Skeletal muscle tissue (tissue), 4 donors: ENCODE measurements around the gene KRT14. TPM values are rescaled to one million over a fixed set of nuclear protein-coding genes. Genes with fewer than 3 reads are reported as not detected.
"Not testable (repeated sequence)": the region's sequence is repeated elsewhere in the genome, so short reads cannot be mapped to it uniquely, and the experiment has no call there.

ENCODE experiments used
- H3K27ac ChIP-seq: one replicate; pipeline ENCODE4 v1.7.0; 2013; ENCODE audit warnings: mild to moderate bottlenecking, low read depth, low read length, inconsistent platforms
- H3K27me3 ChIP-seq, 3 donors: one replicate each; pipeline ENCODE4 v1.7.0; 2013; ENCODE audit warnings: low read length in 3 of 3; ENCODE audit not compliant: control insufficient read depth in 3 of 3, insufficient read depth in 3 of 3
- H3K36me3 ChIP-seq, 3 donors: one replicate each; pipeline ENCODE4 v1.7.0; 2013; ENCODE audit warnings: low read length in 3 of 3; ENCODE audit not compliant: control insufficient read depth in 3 of 3, insufficient read depth in 3 of 3
- H3K4me1 ChIP-seq, 3 donors: one replicate each; pipeline ENCODE4 v1.7.0; 2013; ENCODE audit warnings: low read length in 3 of 3, mild to moderate bottlenecking in 3 of 3; ENCODE audit not compliant: control insufficient read depth in 3 of 3, insufficient read depth in 3 of 3
- H3K4me3 ChIP-seq, 3 donors: one replicate each; pipeline ENCODE4 v1.7.0; 2013; ENCODE audit warnings: low read length in 3 of 3
- H3K9ac ChIP-seq, 3 donors: one replicate each; pipeline ENCODE4 v1.7.0; 2013; ENCODE audit warnings: low read length in 3 of 3, mild to moderate bottlenecking in 3 of 3, moderate library complexity in 2 of 3, low read depth in 1 of 3
- H3K9me3 ChIP-seq, 3 donors: one replicate each; pipeline ENCODE4 v1.7.0; 2013; ENCODE audit warnings: low read length in 3 of 3; ENCODE audit not compliant: control insufficient read depth in 3 of 3
- total RNA-seq: library from RNA; depleted of rRNA; stranded (reverse); fragments of >200 nt; gene quantifications from one replicate; pipeline ENCODE4 v1.2.3, GENCODE V29; 2014
- donor health status: Osteomylitis.

Gene KRT14
- total RNA-seq, 1 donor from 2014 or later = 1.0 TPM

DNA sequence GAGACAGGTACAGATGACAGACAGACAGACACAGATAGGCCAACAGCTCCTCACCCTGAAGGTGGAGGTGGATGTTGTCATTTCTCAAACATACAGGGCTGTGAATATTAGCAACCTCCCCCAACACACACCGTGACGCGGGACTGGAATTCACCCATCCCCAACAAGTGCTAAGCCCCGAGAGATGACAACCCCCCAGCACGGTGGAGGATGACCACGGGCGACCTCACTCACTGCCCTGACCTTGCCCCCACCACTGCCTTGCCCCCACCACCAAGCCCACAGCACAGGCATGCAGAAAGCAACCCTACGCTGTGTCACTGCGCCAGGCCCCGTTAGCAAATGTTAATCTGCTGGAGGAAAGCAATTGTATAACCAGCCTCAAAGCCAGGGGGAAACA is 42.6 kb upstream of the KRT14 start:
- no peaks in the 10 kb centered on the region for H3K4me1 ChIP-seq
- no peak overlapping the region for H3K27ac ChIP-seq
- H3K27me3 ChIP-seq = peaks cover 0 to 8% (median 0%) of the 10 kb centered on the region in 3 donors
- no peaks in the 10 kb centered on the region for H3K9me3 ChIP-seq
- H3K9ac ChIP-seq = no peak overlapping the region
- no peak overlapping the region for H3K4me3 ChIP-seq
- no peaks in the 10 kb centered on the region for H3K36me3 ChIP-seq

GRCh38 chr17:41628621-41629255 is 42.0 kb upstream of the KRT14 start:
- H3K4me3 ChIP-seq, H3K9ac ChIP-seq, H3K27me3 ChIP-seq, H3K9me3 ChIP-seq, H3K27ac ChIP-seq, H3K36me3 ChIP-seq, H3K4me1 ChIP-seq: not testable (repeated sequence)

DNA sequence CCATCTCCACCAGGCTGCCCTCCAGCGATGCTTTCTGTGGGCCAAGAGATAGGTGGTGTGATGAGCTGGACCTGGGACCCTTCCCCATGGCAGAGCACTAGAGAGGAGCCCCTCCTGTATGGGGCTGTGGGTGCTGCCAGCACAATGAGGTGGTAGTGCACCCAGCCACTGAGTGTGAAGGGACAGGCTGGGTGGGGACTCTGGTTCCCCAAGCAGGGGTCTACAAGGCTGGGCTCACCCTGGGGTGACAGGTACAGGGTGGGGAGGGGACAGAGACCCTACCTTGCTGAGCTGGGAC is 41.3 kb upstream of the KRT14 start:
- not testable (repeated sequence) for H3K9me3 ChIP-seq, H3K4me3 ChIP-seq, H3K27me3 ChIP-seq, H3K9ac ChIP-seq, H3K36me3 ChIP-seq, H3K4me1 ChIP-seq, H3K27ac ChIP-seq

GRCh38 chr17:41627316-41628072 is 40.8 kb upstream of the KRT14 start:
- H3K9ac ChIP-seq = no peak overlapping the region
- no peaks in the 10 kb centered on the region for H3K4me1 ChIP-seq
- no peaks in the 10 kb centered on the region for H3K9me3 ChIP-seq
- no peak overlapping the region for H3K4me3 ChIP-seq
- H3K27me3 ChIP-seq = peaks cover 0 to 10% (median 4%) of the 10 kb centered on the region in 3 donors
- H3K27ac ChIP-seq = no peak overlapping the region
- H3K36me3 ChIP-seq = no peaks in the 10 kb centered on the region

GRCh38 chr17:41626914-41627295 is 40.2 kb upstream of the KRT14 start:
- not testable (repeated sequence) for H3K9me3 ChIP-seq, H3K9ac ChIP-seq, H3K36me3 ChIP-seq, H3K27ac ChIP-seq, H3K4me3 ChIP-seq, H3K4me1 ChIP-seq
- H3K27me3 ChIP-seq = peaks cover 0 to 10% (median 4%) of the 10 kb centered on the region in 3 donors

DNA sequence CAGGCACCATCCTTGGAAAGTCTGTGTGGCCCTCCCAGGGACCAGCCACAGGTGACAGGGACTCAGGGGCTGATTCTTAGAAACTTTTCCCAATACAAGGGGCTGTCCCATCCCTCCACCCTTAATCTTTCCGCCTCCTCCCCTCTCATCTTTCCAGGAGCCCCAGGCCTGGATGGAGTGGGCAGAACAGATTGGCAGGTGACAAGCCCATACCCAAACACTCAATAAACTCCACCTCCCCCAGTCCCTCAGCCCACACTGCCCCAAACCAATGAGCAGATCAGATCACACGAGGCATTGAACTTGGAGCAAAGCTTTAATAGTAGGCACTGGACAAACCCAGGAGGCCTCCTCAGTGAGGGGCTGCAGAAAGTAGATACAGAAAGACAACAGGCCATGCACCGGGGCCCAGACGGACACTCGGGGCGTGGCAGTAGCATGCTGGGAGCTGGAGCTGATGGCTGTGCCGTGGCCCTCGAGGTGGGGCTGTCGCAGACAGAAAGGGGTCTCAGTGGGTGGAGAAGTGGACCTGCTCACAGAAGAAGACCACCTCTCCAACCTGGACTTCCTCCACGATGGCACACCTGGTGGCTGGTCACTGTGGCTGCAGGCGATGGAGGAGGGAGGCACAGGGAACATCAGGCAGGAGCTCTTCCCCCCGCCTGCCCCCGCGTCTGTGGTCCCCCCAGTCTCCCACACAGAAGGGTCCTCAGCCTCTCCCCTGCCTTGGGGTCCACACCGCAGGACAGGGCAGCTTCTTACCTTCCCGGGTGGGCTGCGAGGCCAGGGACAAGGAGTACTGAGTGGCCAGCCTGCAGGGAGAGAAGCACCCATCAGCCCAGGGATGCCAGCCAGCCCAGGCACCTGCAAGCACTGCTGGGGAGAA is 39.6 kb upstream of the KRT14 start:
- H3K27ac ChIP-seq, H3K9ac ChIP-seq, H3K36me3 ChIP-seq, H3K4me1 ChIP-seq, H3K4me3 ChIP-seq, H3K9me3 ChIP-seq: not testable (repeated sequence)
- H3K27me3 ChIP-seq = peaks cover 0 to 10% (median 4%) of the 10 kb centered on the region in 3 donors

DNA sequence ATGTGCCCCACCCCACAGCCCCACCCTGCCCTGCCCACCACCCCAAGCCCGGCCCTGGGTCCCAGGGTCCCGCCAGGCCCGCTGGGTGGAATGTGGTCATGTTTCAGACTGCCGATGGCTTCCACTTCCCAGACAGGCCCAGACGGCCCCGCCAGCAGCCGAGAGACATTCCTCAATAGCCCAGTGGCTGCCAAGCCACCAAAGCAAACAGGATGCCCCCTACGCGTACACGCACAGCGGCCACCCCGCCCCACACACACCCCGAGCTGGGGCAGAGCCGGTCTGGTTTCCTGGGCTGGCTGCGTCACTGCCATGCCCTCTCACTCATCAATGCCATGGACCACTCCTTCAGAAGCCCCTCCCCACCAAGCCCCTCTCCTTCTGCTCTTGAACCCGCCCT is 38.9 kb upstream of the KRT14 start:
- H3K27ac ChIP-seq = no peak overlapping the region
- H3K4me3 ChIP-seq = no peak overlapping the region
- H3K9ac ChIP-seq = no peak overlapping the region
- no peaks in the 10 kb centered on the region for H3K9me3 ChIP-seq
- no peaks in the 10 kb centered on the region for H3K4me1 ChIP-seq
- H3K27me3 ChIP-seq = peaks cover 0 to 12% (median 4%) of the 10 kb centered on the region in 3 donors
- H3K36me3 ChIP-seq = no peaks in the 10 kb centered on the region

DNA sequence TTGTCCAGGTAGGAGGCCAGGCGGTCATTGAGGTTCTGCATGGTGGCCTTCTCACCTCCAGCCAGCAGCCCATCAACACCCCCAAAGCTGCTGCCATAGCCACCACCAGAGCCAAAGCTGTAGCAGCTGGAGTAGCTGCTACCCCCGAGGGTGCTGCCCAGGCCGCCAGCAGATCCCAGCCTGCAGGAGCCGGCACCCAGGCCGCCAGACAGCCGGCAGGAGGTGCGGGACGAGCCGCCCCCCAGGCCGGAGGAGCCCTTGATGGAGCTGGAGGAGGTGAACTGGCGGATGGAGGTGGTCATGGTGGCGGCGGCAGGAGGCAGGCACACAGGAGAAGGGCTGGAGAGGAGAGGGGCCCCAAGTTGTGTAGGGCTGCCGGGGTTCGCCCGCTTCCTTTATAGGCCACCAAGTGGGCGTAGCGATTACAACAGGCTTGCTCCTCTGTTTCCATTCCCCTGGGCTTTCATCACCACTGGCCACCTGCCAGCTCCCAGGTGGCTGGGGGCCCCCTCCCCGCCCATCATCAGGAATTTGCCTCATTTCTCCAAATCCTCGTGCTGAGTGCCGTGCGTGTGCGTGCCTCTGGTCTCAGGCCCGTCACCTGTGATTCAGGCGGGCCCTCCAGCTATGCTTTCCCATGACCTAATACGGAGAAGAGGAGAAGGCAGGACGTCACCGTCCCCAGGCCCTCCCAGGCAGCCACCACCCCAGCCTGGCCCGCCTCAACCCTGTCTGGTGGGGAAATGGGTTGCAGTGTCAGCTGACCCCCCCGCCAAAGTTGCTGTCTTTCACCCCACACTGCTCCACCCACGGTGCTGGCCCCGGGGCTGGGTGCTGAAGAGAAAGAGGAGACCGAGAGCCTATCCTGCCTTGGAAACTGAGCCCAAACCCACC is 37.8 kb upstream of the KRT14 start, which contains the start of gene KRT17:
KRT17 (minus strand) TSS at position 368 of the 894 bp plus-strand sequence; CDS start at position 302, 66 bp downstream.
- Histone ChIP-seq H3K4me1 (no peaks in the 10 kb centered on the region), H3K27me3 (peaks cover 0 to 17% (median 7%) of the 10 kb centered on the region in 3 donors), H3K9me3 (no peaks in the 10 kb centered on the region), H3K27ac (no peak within 1 kb of the TSS), H3K4me3 (no peak within 1 kb of the TSS), H3K9ac (no peak within 1 kb of the TSS), H3K36me3 (no peaks in the 10 kb centered on the region)

DNA sequence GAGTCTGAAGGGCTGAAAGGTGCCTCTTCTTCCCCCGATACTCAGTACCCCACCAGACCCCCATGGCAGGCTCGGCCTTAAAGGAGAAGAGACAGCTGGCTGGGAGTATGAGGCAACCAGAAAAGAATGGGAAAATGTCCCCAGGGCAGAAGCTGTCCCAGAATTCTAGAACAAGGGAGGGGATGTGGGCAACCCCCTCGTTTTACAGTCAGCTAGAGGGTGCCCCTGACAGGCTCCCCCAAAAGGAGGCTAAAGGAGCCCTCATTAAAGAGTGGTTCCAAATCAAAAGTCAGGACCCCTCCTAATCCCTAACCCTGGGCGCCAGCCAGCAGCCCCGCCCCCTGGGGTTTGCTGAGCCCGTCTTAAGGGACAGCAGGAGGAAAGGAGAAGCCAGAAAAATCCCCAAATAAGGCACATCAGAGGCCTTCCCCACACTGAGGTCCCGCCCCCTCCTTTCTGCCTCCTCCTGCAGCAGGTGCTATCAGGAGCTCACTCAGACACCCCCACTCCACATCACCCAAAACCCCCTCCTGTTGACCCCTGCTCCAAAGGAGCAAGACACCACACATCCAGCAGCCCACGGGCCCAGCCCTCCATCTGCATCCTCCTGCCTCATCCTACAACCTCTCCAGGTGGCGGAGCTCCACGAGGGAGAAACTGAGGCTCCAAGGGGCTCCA is 36.6 kb upstream of the KRT14 start:
- H3K27ac ChIP-seq, H3K36me3 ChIP-seq, H3K9me3 ChIP-seq, H3K4me1 ChIP-seq, H3K4me3 ChIP-seq, H3K9ac ChIP-seq: not testable (repeated sequence)
- H3K27me3 ChIP-seq = peaks cover 0 to 17% (median 8%) of the 10 kb centered on the region in 3 donors
